ENCODE results near the gene HMCN2. TPM values are rescaled to one million over a fixed set of nuclear protein-coding genes. Genes with fewer than 3 reads are reported as not detected.

Gene HMCN2
- total and polyA plus RNA-seq, 2 donors (not counting 1 experiment from before 2014, with no cell fraction given), result 0.01 TPM; not detected in 1

GRCh38 chr9:130264414-130265350, 878 bp upstream of the HMCN2 start:
- WGBS (ENCODE audit: insufficient coverage), result 77% methylated on average over 7 of the region's 18 CpGs
- Histone ChIP-seq H3K79me2 (ENCODE audit: control insufficient read depth, insufficient read depth, low read length) (no peaks in the 10 kb centered on the region), H3K4me1 (ENCODE audit: control insufficient read depth in 2 of 2, insufficient read depth in 2 of 2, low read length in 2 of 2) (no peaks in the 10 kb centered on the region), H3K9ac (ENCODE audit: low read length) (no peak overlapping the region), H3K4me3 (ENCODE audit: control extremely low read depth in 1 of 5, extremely low read depth in 1 of 5, insufficient read depth in 1 of 5, low read depth in 2 of 5, low read length in 4 of 5) (no peak overlapping the region), H3K4me2 (replicated peaks; ENCODE audit: low read depth, low read length, poor library complexity, severe bottlenecking) (no peak overlapping the region), H3K36me3 (replicated peaks in 1 of 2; ENCODE audit: control extremely low read depth in 1 of 2, control insufficient read depth in 1 of 2, extremely low read depth in 1 of 2, insufficient read depth in 2 of 2, low read length in 1 of 2) (no peaks in the 10 kb centered on the region), H2AFZ (ENCODE audit: insufficient read depth, low read depth, low read length, poor library complexity, severe bottlenecking) (no peak overlapping the region), H3K9me3 (ENCODE audit: control extremely low read depth in 1 of 3, control insufficient read depth in 2 of 3, insufficient read depth in 1 of 3, low read length in 2 of 3) (no peaks in the 10 kb centered on the region), H3K27me3 (replicated peaks in 1 of 4; ENCODE audit: control extremely low read depth in 1 of 4, control insufficient read depth in 3 of 4, insufficient read depth in 4 of 4, low read length in 3 of 4) (peaks cover 0 to 55% (median 13%) of the 10 kb centered on the region in 4 experiments), H3K27ac (ENCODE audit: low read length in 2 of 2) (no peak overlapping the region), H4K20me1 (ENCODE audit: control insufficient read depth, insufficient read depth, low read length, poor library complexity, severe bottlenecking) (no peaks in the 10 kb centered on the region)
- Mint-ChIP-seq H3K27me3 (peaks cover 64% of the 10 kb centered on the region), H3K27ac (no peak overlapping the region), H3K4me1 (peaks cover 7% of the 10 kb centered on the region), H3K4me3 (peak overlapping the region; percentile 34), H3K9me3 (ENCODE audit: insufficient read depth) (no peaks in the 10 kb centered on the region)
- TF ChIP-seq EZH2 (IDR thresholded peaks at IDR 0.05; ENCODE audit: borderline replicate concordance, insufficient read depth, low read depth, low read length, poor library complexity, severe bottlenecking) (no peak), CTCF (IDR thresholded peaks at IDR 0.05) (no peak)
- ATAC-seq (ENCODE audit: low read depth) (no peak), DNase-seq (no peak)
- CTCF ChIA-PET, result no interaction called here
- POLR2A ChIA-PET, result no interaction called here
- intact Hi-C loops (cut with micrococcal nuclease), result no loop called here
